HepG2 (cell line): Measurements from ENCODE around the gene SNRPD2. TPM values are rescaled to one million over a fixed set of nuclear protein-coding genes. Genes with fewer than 3 reads are reported as not detected.

Experiments
- ATF1 ChIP-seq: IDR thresholded peaks from 2 replicates; pipeline ENCODE4 v1.6.1; 2016; ENCODE audit warnings: mild to moderate bottlenecking, control low read depth
- GLI4 ChIP-seq: sonication (generic); formaldehyde crosslinking; IDR thresholded peaks from 2 replicates; pipeline ENCODE4 v1.5.1; 2020; ENCODE audit warnings: missing genetic modification reagents, mild to moderate bottlenecking, moderate library complexity, borderline replicate concordance
- GPBP1L1 ChIP-seq: sonication (generic); formaldehyde crosslinking; IDR thresholded peaks from 2 replicates; pipeline ENCODE4 v1.5.0; 2020; ENCODE audit warnings: mild to moderate bottlenecking, missing genetic modification reagents
- HES4 ChIP-seq: sonication (generic); formaldehyde crosslinking; IDR thresholded peaks from 2 replicates; pipeline ENCODE4 v1.9.0; 2021; ENCODE audit warnings: mild to moderate bottlenecking, missing genetic modification reagents, borderline replicate concordance
- ONECUT2 ChIP-seq: sonication (generic); formaldehyde crosslinking; IDR thresholded peaks from 2 replicates; pipeline ENCODE4 v1.4.0; 2020; ENCODE audit warnings: missing genetic modification reagents
- PBX3 ChIP-seq: sonication (generic); formaldehyde crosslinking; IDR thresholded peaks from 2 replicates; pipeline ENCODE4 v1.8.1; 2023; ENCODE audit warnings: missing genetic modification reagents, inconsistent platforms, borderline replicate concordance
- REPIN1 ChIP-seq: sonication (generic); formaldehyde crosslinking; IDR thresholded peaks from 2 replicates; pipeline ENCODE4 v1.8.0; 2022; ENCODE audit warnings: missing genetic modification reagents, low read depth, mild to moderate bottlenecking, borderline replicate concordance
- SPEN ChIP-seq: sonication (generic); formaldehyde crosslinking; IDR thresholded peaks from 2 replicates; pipeline ENCODE4 v1.5.1; 2020; ENCODE audit warnings: low read depth, mild to moderate bottlenecking, missing genetic modification reagents
- ZBTB25 ChIP-seq: IDR thresholded peaks from 2 replicates; pipeline ENCODE4 v1.6.1; 2018; ENCODE audit warnings: missing genetic modification reagents
- ZBTB40 ChIP-seq, 2 experiments: fragments of 450-650 bp in 1 of 2; sonication (generic) in 1 of 2; formaldehyde crosslinking in 1 of 2; IDR thresholded peaks; 2 replicates each; pipeline versions ENCODE4 v1.6.1 to v1.8.0; 2016 to 2022; ENCODE audit warnings: antibody characterized with exemption in 1 of 2, mild to moderate bottlenecking in 1 of 2, missing genetic modification reagents in 1 of 2
- ZBTB8A ChIP-seq: sonication (generic); formaldehyde crosslinking; IDR thresholded peaks from 2 replicates; pipeline ENCODE4 v1.4.0; 2020; ENCODE audit warnings: mild to moderate bottlenecking, low read depth, missing genetic modification reagents, borderline replicate concordance
- ZFP62 ChIP-seq: sonication (generic); formaldehyde crosslinking; IDR thresholded peaks from 2 replicates; pipeline ENCODE4 v1.4.0; 2020; ENCODE audit warnings: missing genetic modification reagents
- ZNF232 ChIP-seq: sonication (generic); formaldehyde crosslinking; IDR thresholded peaks from 2 replicates; pipeline ENCODE4 v1.4.0; 2020; ENCODE audit warnings: missing genetic modification reagents, borderline replicate concordance
- ZNF546 ChIP-seq: sonication (generic); formaldehyde crosslinking; conservative IDR thresholded peaks from 2 replicates; pipeline ENCODE4 v1.8.1; 2023; ENCODE audit warnings: mild to moderate bottlenecking, missing genetic modification reagents
- ZNF564 ChIP-seq: sonication (generic); formaldehyde crosslinking; IDR thresholded peaks from 2 replicates; pipeline ENCODE4 v1.8.1; 2023; ENCODE audit warnings: mild to moderate bottlenecking, missing genetic modification reagents
- ZNF614 ChIP-seq: IDR thresholded peaks from 2 replicates; pipeline ENCODE4 v1.6.1; 2018; ENCODE audit warnings: missing biosample characterization, missing genetic modification reagents, inconsistent platforms, borderline replicate concordance
- polyA plus RNA-seq, 8 experiments: library from polyadenylated mRNA; depleted of rRNA in 3 of 8; stranded (reverse) in 7 of 8; unstranded in 1 of 8; fragments of >200 nt; fragmentation: Illumina TruSeq in 4 of 8; extraction: Trizol in 4 of 8; gene quantifications; 2 replicates each; pipeline versions ENCODE4 v1.2.1 to v1.2.3, GENCODE V29; 2011 to 2016; ENCODE audit warnings: low read depth in 4 of 8, missing spikeins in 1 of 8, mixed read lengths in 1 of 8; ENCODE audit not compliant: insufficient read depth in 1 of 8
- total RNA-seq, 5 experiments: library from RNA; depleted of rRNA; stranded (reverse); fragments of >200 nt; fragmentation: Illumina TruSeq; extraction: Trizol; gene quantifications; 2 replicates each; pipeline ENCODE4 v1.2.3, GENCODE V29; 2016; ENCODE audit warnings: low read depth in 1 of 5

The SNRPD2 gene
- total and polyA plus RNA-seq, 2 of the 13 experiments (the other 11 are each of a cell fraction or from before 2014, with no cell fraction given) = 299 to 485 TPM

GRCh38 chr19:45681391-45682015 is 10.2 kb downstream of the SNRPD2 start (continued):
- TF ChIP-seq ZBTB40 (IDR thresholded peaks at IDR 0.05) = no peak
- TF ChIP-seq ZBTB40 (CRISPR knock-in tag; IDR thresholded peaks at IDR 0.05) = 0 out of 2 replicates have a peak, but pooled peaks have one; percentile 53
- TF ChIP-seq ZNF232 (CRISPR knock-in tag) = no peak
- TF ChIP-seq ZNF614 = peak; percentile 62; the same call in 1 of the 2 replicates
- 0 out of 2 replicates have a peak, but pooled peaks have one; percentile 44 for TF ChIP-seq ZNF564
- no peak for TF ChIP-seq ONECUT2 (CRISPR knock-in tag)
- TF ChIP-seq SPEN (CRISPR knock-in tag) = peak; percentile 66; the same call in 1 of the 2 replicates
- no peak for TF ChIP-seq ZFP62 (CRISPR knock-in tag)
- TF ChIP-seq REPIN1 (CRISPR knock-in tag) = peak; percentile 77
- TF ChIP-seq ZNF546 (CRISPR knock-in tag) = peak; percentile 75; the same call in 1 of the 2 replicates
- no peak; the same call in 1 of the 2 replicates for TF ChIP-seq GLI4 (CRISPR knock-in tag)
- TF ChIP-seq ZBTB8A (CRISPR knock-in tag) = no peak
- TF ChIP-seq PBX3 (CRISPR knock-in tag) = no peak
- TF ChIP-seq ATF1 (CRISPR knock-in tag) = no peak
- no peak for TF ChIP-seq GPBP1L1 (CRISPR knock-in tag)
- no peak for TF ChIP-seq HES4 (CRISPR knock-in tag)
- no peak; the same call in 1 of the 2 replicates for TF ChIP-seq ZBTB25 (CRISPR knock-in tag)
